ENCODE results near the gene LEMD1.

DNA sequence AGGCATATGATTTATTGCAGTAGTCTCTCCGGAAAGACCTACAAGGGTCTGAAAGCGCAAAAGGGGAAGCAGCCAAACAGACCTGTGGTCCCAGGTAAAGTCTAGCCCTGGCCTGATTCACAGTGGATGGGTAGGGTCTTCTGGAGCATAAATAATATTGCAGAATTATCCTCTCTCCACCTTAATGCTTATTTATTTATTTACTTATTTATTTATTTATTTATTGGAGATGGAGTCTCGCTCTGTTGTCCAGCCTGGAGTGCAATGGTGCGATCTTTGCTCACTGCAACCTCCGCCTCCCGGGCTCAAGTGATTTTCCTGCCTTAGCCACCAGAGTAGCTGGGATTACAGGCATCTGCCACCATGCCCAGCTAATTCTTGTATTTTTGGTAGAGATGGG, 53.4 kb downstream of the LEMD1 start:
- TF ChIP-seq, protein P1, sequence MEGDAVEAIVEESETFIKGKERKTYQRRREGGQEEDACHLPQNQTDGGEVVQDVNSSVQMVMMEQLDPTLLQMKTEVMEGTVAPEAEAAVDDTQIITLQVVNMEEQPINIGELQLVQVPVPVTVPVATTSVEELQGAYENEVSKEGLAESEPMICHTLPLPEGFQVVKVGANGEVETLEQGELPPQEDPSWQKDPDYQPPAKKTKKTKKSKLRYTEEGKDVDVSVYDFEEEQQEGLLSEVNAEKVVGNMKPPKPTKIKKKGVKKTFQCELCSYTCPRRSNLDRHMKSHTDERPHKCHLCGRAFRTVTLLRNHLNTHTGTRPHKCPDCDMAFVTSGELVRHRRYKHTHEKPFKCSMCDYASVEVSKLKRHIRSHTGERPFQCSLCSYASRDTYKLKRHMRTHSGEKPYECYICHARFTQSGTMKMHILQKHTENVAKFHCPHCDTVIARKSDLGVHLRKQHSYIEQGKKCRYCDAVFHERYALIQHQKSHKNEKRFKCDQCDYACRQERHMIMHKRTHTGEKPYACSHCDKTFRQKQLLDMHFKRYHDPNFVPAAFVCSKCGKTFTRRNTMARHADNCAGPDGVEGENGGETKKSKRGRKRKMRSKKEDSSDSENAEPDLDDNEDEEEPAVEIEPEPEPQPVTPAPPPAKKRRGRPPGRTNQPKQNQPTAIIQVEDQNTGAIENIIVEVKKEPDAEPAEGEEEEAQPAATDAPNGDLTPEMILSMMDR (IDR thresholded peaks at IDR 0.05) = no peak
- TF ChIP-seq POLR2A (IDR thresholded peaks at IDR 0.05) = no peak
